HepG2 (cell line): ENCODE measurements around the gene GNPDA2. TPM values are rescaled to one million over a fixed set of nuclear protein-coding genes. Genes with fewer than 3 reads are reported as not detected.

Source experiments
- EED ChIP-seq: sonication (generic); formaldehyde crosslinking; IDR thresholded peaks from 2 replicates; pipeline ENCODE4 v1.5.0; 2020; ENCODE audit warnings: mild to moderate bottlenecking, missing genetic modification reagents
- HNRNPL ChIP-seq: fragments of 200-400 bp; formaldehyde crosslinking; IDR thresholded peaks from 2 replicates; pipeline ENCODE4 v1.6.1; 2017; ENCODE audit warnings: mild to moderate bottlenecking, low read depth, low read length
- MIXL1 ChIP-seq: IDR thresholded peaks from 2 replicates; pipeline ENCODE4 v1.6.1; 2016
- NBN ChIP-seq: fragments of 450-650 bp; conservative IDR thresholded peaks from 2 replicates; pipeline ENCODE4 v1.6.1; 2017
- NR2F6 ChIP-seq, 2 experiments: IDR thresholded peaks; 2 replicates each; pipeline ENCODE4 v1.6.1; 2016; ENCODE audit warnings: antibody characterized with exemption in 1 of 2, mild to moderate bottlenecking in 1 of 2
- SAFB2 ChIP-seq: sonication (generic); formaldehyde crosslinking; IDR thresholded peaks from 2 replicates; pipeline ENCODE4 v1.5.1; 2020; ENCODE audit warnings: missing genetic modification reagents, low read depth, mild to moderate bottlenecking, borderline replicate concordance
- SALL1 ChIP-seq: sonication (generic); formaldehyde crosslinking; IDR thresholded peaks from 2 replicates; pipeline ENCODE4 v1.8.0; 2022; ENCODE audit warnings: mild to moderate bottlenecking, missing genetic modification reagents
- SMAD1 ChIP-seq: sonication (generic); formaldehyde crosslinking; IDR thresholded peaks from 2 replicates; pipeline ENCODE4 v1.4.0; 2020; ENCODE audit warnings: missing genetic modification reagents, low read depth, mild to moderate bottlenecking, borderline replicate concordance
- TAF15 ChIP-seq: fragments of 200-400 bp; formaldehyde crosslinking; IDR thresholded peaks from one replicate; pipeline ENCODE4 v1.6.1; 2018; ENCODE audit warnings: mild to moderate bottlenecking, low read depth, low read length; ENCODE audit not compliant: poor library complexity, severe bottlenecking
- ZNF124 ChIP-seq: sonication (generic); formaldehyde crosslinking; IDR thresholded peaks from 2 replicates; pipeline ENCODE4 v1.4.0; 2020; ENCODE audit warnings: missing genetic modification reagents
- ZNF230 ChIP-seq: sonication (generic); formaldehyde crosslinking; IDR thresholded peaks from 2 replicates; pipeline ENCODE4 v1.4.0; 2020; ENCODE audit warnings: mild to moderate bottlenecking, missing genetic modification reagents
- ZNF343 ChIP-seq: sonication (generic); formaldehyde crosslinking; IDR thresholded peaks from 2 replicates; pipeline ENCODE4 v1.4.0; 2020; ENCODE audit warnings: mild to moderate bottlenecking, missing genetic modification reagents
- ZNF543 ChIP-seq: sonication (generic); formaldehyde crosslinking; IDR thresholded peaks from 2 replicates; pipeline ENCODE4 v1.4.0; 2020; ENCODE audit warnings: mild to moderate bottlenecking, missing genetic modification reagents
- ZNF792 ChIP-seq: IDR thresholded peaks from 2 replicates; pipeline ENCODE4 v1.6.1; 2016
- polyA plus RNA-seq, 8 experiments: library from polyadenylated mRNA; depleted of rRNA in 3 of 8; stranded (reverse) in 7 of 8; unstranded in 1 of 8; fragments of >200 nt; fragmentation: Illumina TruSeq in 4 of 8; extraction: Trizol in 4 of 8; gene quantifications; 2 replicates each; pipeline versions ENCODE4 v1.2.1 to v1.2.3, GENCODE V29; 2011 to 2016; ENCODE audit warnings: low read depth in 4 of 8, missing spikeins in 1 of 8, mixed read lengths in 1 of 8; ENCODE audit not compliant: insufficient read depth in 1 of 8
- total RNA-seq, 5 experiments: library from RNA; depleted of rRNA; stranded (reverse); fragments of >200 nt; fragmentation: Illumina TruSeq; extraction: Trizol; gene quantifications; 2 replicates each; pipeline ENCODE4 v1.2.3, GENCODE V29; 2016; ENCODE audit warnings: low read depth in 1 of 5
- TF ChIP-seq, protein P1 (sequence below): sonication (generic); formaldehyde crosslinking; IDR thresholded peaks from 2 replicates; pipeline ENCODE4 v1.4.0; 2020; ENCODE audit warnings: mild to moderate bottlenecking, missing genetic modification reagents, borderline replicate concordance
- TF ChIP-seq, protein P2 (sequence below), 2 experiments: sonication (generic) in 1 of 2; formaldehyde crosslinking in 1 of 2; IDR thresholded peaks; 2 replicates each; pipeline versions ENCODE4 v1.6.1 to v1.9.0; 2014 to 2022; ENCODE audit warnings: antibody characterized with exemption in 1 of 2, borderline replicate concordance in 1 of 2, inconsistent platforms in 1 of 2, low read depth in 1 of 2, missing genetic modification reagents in 1 of 2

The GNPDA2 gene
- total and polyA plus RNA-seq, 2 of the 13 experiments (the other 11 are each of a cell fraction or from before 2014, with no cell fraction given): 5.4 to 9.0 TPM

DNA sequence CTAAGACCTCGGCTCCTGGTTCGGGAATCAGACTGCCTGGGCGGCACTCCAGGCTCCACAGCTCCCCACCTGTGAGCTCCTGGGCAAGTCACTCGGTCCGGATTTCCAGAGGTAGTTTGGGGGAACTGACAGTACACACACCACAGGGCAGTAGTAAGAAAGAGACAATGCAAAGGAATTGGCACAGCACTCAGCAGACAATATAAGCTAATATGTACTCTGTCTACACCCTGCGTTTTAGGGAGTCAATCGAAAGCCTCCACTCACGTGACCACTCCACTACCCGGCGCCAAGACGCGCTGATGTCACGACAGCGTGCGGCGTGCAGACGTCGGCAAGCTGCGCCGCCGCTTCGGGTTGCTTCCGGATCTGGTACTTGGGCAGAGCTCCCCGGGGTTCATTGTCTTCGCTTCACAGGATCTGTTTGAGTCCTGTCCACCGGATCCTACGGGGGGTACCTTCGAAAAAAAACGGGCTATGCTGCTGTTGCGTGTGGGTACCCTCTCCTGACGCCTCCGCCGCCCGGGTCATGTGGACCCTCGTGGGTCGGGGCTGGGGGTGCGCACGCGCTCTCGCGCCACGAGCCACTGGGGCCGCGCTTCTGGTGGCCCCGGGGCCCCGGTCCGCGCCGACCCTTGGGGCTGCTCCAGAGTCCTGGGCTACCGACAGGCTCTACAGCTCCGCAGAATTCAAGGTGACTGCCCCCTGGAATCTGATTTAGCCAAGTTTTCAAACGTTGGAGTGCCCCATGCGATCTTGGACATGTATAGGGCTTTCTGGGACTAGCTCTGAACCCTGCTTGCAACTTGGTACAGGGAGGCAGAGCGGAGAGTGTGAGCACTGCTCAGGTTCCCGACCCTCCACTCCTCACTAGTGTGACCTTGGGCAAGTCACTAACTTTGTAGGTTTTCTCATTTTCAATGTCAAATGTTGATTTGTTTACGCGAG is 48.0 kb downstream of the GNPDA2 start, which contains the start of gene GUF1 (continued):
- TF ChIP-seq, protein P1, sequence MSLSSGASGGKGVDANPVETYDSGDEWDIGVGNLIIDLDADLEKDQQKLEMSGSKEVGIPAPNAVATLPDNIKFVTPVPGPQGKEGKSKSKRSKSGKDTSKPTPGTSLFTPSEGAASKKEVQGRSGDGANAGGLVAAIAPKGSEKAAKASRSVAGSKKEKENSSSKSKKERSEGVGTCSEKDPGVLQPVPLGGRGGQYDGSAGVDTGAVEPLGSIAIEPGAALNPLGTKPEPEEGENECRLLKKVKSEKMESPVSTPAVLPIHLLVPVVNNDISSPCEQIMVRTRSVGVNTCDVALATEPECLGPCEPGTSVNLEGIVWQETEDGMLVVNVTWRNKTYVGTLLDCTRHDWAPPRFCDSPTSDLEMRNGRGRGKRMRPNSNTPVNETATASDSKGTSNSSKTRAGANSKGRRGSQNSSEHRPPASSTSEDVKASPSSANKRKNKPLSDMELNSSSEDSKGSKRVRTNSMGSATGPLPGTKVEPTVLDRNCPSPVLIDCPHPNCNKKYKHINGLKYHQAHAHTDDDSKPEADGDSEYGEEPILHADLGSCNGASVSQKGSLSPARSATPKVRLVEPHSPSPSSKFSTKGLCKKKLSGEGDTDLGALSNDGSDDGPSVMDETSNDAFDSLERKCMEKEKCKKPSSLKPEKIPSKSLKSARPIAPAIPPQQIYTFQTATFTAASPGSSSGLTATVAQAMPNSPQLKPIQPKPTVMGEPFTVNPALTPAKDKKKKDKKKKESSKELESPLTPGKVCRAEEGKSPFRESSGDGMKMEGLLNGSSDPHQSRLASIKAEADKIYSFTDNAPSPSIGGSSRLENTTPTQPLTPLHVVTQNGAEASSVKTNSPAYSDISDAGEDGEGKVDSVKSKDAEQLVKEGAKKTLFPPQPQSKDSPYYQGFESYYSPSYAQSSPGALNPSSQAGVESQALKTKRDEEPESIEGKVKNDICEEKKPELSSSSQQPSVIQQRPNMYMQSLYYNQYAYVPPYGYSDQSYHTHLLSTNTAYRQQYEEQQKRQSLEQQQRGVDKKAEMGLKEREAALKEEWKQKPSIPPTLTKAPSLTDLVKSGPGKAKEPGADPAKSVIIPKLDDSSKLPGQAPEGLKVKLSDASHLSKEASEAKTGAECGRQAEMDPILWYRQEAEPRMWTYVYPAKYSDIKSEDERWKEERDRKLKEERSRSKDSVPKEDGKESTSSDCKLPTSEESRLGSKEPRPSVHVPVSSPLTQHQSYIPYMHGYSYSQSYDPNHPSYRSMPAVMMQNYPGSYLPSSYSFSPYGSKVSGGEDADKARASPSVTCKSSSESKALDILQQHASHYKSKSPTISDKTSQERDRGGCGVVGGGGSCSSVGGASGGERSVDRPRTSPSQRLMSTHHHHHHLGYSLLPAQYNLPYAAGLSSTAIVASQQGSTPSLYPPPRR (CRISPR knock-in tag): 0 out of 2 replicates have a peak, but pooled peaks have one; percentile 48
- TF ChIP-seq SAFB2 (peak; percentile 92; the same call in 1 of the 2 replicates), NBN (no peak), MIXL1 (CRISPR knock-in tag) (peak; percentile 39; the same call in 1 of the 2 replicates), SMAD1 (no peak), ZNF543 (CRISPR knock-in tag) (0 out of 2 replicates have a peak, but pooled peaks have one; percentile 44), HNRNPL (0 out of 2 replicates have a peak, but pooled peaks have one; percentile 43), TAF15 (no peak), ZNF124 (CRISPR knock-in tag) (0 out of 2 replicates have a peak, but pooled peaks have one; percentile 29), NR2F6 (IDR thresholded peaks at IDR 0.05) (no peak), NR2F6 (CRISPR knock-in tag; IDR thresholded peaks at IDR 0.05) (0 out of 2 replicates have a peak, but pooled peaks have one; percentile 12), ZNF343 (CRISPR knock-in tag) (no peak; the same call in 1 of the 2 replicates), ZNF792 (CRISPR knock-in tag) (no peak), SALL1 (CRISPR knock-in tag) (peak; percentile 82), EED (CRISPR knock-in tag) (peak; percentile 68; the same call in 1 of the 2 replicates), ZNF230 (peak; percentile 65; the same call in 1 of the 2 replicates)
- TF ChIP-seq, protein P2, sequence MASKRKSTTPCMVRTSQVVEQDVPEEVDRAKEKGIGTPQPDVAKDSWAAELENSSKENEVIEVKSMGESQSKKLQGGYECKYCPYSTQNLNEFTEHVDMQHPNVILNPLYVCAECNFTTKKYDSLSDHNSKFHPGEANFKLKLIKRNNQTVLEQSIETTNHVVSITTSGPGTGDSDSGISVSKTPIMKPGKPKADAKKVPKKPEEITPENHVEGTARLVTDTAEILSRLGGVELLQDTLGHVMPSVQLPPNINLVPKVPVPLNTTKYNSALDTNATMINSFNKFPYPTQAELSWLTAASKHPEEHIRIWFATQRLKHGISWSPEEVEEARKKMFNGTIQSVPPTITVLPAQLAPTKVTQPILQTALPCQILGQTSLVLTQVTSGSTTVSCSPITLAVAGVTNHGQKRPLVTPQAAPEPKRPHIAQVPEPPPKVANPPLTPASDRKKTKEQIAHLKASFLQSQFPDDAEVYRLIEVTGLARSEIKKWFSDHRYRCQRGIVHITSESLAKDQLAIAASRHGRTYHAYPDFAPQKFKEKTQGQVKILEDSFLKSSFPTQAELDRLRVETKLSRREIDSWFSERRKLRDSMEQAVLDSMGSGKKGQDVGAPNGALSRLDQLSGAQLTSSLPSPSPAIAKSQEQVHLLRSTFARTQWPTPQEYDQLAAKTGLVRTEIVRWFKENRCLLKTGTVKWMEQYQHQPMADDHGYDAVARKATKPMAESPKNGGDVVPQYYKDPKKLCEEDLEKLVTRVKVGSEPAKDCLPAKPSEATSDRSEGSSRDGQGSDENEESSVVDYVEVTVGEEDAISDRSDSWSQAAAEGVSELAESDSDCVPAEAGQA (IDR thresholded peaks at IDR 0.05; ENCODE audit: low read depth): peak; percentile 91
- TF ChIP-seq, protein P2 (CRISPR knock-in tag; IDR thresholded peaks at IDR 0.05; ENCODE audit: borderline replicate concordance): no peak
